ENCODE data around the gene MSH3.

The MSH3 gene

GRCh38 chr5:80618438-80618837 is 36.0 kb upstream of the MSH3 start:
- DNase-seq (ENCODE audit: low read depth): no peak
- TF ChIP-seq CTCF (IDR thresholded peaks at IDR 0.05; ENCODE audit: control insufficient read depth, extremely low read depth, insufficient read depth): no peak
- H3K4me3 ChIP-seq (ENCODE audit: low read depth, low read length): no peak overlapping the region

- no peak for TF ChIP-seq CTCF (IDR thresholded peaks at IDR 0.05; ENCODE audit: control insufficient read depth, extremely low read depth, insufficient read depth)
- H3K4me3 ChIP-seq (ENCODE audit: low read depth, low read length): no peak overlapping the region
- DNase-seq (ENCODE audit: low read depth): no peak
Measured at GRCh38 chr5:80619086-80619485, 35.4 kb upstream of the MSH3 start.

GRCh38 chr5:80620211-80620610 is 34.2 kb upstream of the MSH3 start:
- no peak for DNase-seq (ENCODE audit: low read depth)

GRCh38 chr5:80622756-80623155 is 31.7 kb upstream of the MSH3 start:
- H3K4me3 ChIP-seq (ENCODE audit: low read depth, low read length): no peak overlapping the region
- no peak for TF ChIP-seq CTCF (IDR thresholded peaks at IDR 0.05; ENCODE audit: control insufficient read depth, extremely low read depth, insufficient read depth)
- DNase-seq (ENCODE audit: low read depth): peak; percentile 90

More at GRCh38 chr5:80620211-80620610, 34.2 kb upstream of the MSH3 start:
- TF ChIP-seq CTCF (IDR thresholded peaks at IDR 0.05; ENCODE audit: control insufficient read depth, extremely low read depth, insufficient read depth): no peak
- no peak overlapping the region for H3K4me3 ChIP-seq (ENCODE audit: low read depth, low read length)

- no peak for TF ChIP-seq CTCF (IDR thresholded peaks at IDR 0.05; ENCODE audit: control insufficient read depth, extremely low read depth, insufficient read depth)
- peak; percentile 75 for DNase-seq (ENCODE audit: low read depth)
- no peak overlapping the region for H3K4me3 ChIP-seq (ENCODE audit: low read depth, low read length)
Measured at GRCh38 chr5:80623999-80624398, 30.5 kb upstream of the MSH3 start.

GRCh38 chr5:80625230-80625629 is 29.2 kb upstream of the MSH3 start:
- peak; percentile 95 for DNase-seq (ENCODE audit: low read depth)
- no peak for TF ChIP-seq CTCF (IDR thresholded peaks at IDR 0.05; ENCODE audit: control insufficient read depth, extremely low read depth, insufficient read depth)
- H3K4me3 ChIP-seq (ENCODE audit: low read depth, low read length): no peak overlapping the region

GRCh38 chr5:80629281-80629680 is 25.2 kb upstream of the MSH3 start:
- no peak overlapping the region for H3K4me3 ChIP-seq (ENCODE audit: low read depth, low read length)
- no peak for TF ChIP-seq CTCF (IDR thresholded peaks at IDR 0.05; ENCODE audit: control insufficient read depth, extremely low read depth, insufficient read depth)
- no peak for DNase-seq (ENCODE audit: low read depth)

Data from LNCaP clone FGC (cell line).